Pons (tissue), 1 donor: Measurements from ENCODE around the gene TIGD3.
"Not testable (repeated sequence)": the region's sequence is repeated elsewhere in the genome, so short reads cannot be mapped to it uniquely, and the experiment has no call there.

Source experiments
- DNase-seq: peaks from one replicate; pipeline ENCODE4 v3.0.0-alpha.2; 2016; ENCODE audit warnings: low spot score

TIGD3 gene

DNA sequence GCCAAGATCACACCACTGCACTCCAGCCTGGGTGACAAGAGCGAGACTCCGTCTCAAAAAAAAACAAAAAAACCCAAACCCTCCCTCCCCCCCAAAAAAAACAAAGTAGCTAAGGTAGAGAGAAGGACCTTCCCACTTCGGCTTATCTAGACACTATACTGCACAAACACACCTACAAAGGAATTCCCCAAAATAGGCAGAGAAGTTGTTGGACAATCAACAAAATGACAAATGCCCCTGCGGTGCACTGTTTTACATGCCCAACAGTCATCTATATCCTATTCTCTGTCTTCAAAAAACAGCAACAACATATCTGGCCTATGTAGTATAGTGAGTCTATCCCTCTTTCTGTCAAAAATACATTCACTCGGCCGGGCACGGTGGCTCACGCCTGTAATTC is 27.5 kb upstream of the TIGD3 start:
- no peak for DNase-seq

DNA sequence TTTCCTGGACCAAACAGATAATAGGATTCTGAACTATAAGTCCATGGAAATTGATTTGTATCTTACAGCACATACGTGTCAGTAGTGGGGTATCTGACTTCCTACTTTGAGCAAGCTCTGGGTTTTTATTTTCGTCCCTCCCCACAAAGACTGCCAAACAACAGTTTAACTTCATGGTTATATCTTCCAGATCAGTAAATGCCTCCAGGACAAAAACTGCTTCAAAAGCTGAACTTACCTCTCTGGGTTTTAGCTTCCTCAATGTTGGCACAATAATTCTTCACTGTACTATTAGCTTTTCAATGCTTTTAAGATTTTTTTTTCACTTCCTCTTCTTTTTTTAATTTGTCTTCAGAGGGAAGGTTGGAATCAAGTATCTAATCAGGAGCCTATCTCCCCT is 25.1 kb upstream of the TIGD3 start:
- DNase-seq, result no peak

DNA sequence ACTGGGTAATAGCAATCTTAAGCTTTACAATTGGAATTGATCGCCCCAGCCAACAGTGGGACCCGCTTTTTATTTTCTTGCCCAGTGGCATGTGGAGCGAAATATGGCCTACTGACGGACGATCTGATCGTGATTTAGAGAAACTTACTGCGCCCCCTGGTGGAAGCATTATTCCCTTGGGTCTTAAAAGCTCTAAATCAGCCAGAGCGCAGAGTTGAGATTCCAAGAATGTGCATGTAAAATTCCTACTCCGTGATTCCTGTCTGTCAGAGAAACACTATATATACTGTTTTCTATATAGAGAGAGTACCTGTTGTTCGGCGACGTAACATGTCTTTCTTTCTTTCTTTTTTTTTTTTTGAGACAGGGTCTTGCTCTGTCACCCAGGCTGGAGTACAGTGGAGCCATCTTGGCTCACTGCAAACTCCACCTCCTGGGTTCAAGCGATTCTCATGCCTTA is 24.6 kb upstream of the TIGD3 start:
- DNase-seq, result peak; percentile 96

DNA sequence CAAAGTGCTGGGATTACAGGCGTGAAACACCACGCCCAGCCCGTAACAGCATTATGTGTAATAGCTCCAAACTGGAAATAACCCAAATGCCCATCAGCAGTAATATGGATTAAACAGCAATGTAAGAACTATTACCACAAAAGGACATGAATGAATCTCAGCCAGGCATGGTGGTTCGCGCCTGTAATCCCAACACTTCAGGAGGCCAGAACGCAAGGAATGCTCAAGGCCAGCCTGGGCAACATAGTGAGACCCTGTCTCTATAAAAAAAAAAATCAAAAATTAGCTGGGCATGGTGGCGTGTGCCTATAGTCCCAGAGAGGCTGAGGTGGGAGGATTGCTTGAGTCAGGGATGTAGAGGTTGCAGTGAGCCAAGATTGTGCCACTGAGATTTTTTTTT is 24.0 kb upstream of the TIGD3 start:
- no peak for DNase-seq

DNA sequence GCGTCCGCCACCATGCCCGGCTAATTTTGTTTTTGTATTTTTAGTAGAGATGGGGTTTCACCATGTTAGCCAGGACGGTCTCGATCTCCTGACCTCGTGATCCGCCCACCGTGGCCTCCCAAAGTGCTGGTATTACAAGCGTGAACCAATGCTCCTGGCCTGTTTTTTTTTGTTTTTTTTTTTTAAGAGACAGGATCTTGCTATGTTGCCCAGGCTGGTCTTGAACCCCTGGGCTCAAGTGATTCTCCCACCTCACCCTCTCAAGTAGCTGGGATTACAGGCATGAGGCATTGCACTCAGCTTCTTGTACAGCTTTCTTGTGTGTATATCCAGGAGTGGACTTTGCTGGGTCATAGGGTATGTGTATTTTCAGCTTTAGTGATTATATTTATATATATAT is 22.0 kb upstream of the TIGD3 start:
- DNase-seq, result not testable (repeated sequence)

DNA sequence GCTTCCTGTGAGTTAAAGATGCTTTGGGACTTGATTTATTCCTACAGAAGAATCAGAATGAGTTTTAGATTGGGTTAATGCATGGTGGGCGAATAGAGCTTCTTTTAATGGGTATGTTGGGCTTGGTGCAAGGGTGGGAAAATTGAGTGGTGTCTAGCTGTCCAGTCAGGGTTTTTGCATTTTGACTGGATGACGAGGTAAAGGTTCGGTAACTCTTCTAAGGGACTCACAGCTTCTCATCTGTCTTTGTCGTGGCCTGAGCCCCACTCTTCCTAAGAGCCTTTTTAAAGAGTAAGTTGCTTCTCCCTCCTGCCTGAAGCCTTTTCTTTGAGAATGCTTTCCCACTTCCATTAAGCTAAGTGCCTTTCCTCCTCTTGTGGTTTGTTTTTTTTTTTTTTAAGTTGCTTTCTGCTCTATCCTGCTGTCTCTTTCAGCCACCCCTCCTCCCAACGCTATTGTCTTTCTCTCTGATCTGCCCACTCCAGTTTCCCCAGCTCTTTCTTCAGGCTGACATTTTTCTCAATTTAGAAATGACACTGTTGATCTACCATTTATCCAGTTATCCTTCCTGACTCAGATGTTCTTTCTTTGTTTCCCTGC is 19.8 kb upstream of the TIGD3 start:
- DNase-seq, result peak; percentile 14

DNA sequence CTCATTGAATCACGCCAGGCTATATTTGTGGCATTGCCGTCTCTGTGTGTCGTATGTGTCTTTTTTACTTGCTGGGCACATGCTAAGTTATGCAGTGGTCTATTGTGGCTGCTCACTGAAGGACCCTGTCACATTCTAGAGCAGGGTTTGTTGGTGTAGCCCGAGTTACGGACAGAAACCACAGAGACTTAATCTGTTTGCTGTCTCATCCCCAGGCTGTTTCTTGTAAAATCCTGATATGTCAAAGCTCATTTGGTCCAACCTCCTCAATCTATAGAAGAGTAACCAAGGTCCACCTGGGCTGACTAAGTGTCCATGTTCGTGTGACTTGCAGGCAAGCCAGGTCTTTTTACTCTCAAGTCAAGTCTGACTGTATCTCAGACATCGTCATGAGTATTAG is 15.9 kb upstream of the TIGD3 start:
- no peak for DNase-seq

DNA sequence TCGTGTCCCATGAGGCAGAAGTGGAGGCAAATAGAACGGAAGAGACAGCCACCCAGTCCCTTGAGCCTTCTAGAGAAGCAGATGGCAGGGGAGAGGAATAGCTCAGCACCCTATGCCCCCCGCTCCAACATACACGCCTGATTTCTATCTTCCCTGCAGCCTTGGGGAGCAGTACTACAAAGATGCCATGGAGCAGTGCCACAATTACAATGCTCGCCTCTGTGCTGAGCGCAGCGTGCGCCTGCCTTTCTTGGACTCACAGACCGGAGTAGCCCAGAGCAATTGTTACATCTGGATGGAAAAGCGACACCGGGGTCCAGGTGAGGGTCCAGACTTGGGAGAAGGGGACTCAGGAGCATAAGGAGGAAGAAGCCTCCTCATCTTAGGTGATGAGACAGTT is 14.3 kb upstream of the TIGD3 start:
- DNase-seq, result peak; percentile 72

DNA sequence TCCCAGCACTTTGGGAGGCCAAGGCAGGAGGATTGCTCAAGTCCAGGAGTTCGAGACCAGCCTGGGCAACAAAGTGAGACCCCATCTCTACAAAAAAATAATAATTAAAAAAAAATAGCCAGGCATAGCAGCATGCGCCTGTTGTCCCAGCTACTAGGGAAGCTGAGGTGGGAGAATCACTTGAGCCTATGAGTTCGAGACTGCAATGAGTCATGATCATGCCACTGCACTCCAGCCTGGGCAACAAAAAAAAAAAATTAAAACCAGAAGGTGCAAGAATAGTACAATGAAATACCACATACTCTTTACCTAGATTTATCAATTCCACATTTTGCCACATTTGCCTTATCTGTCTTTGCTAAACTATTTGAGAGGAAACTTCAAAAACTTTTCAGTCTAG is 12.7 kb upstream of the TIGD3 start:
- no peak for DNase-seq

DNA sequence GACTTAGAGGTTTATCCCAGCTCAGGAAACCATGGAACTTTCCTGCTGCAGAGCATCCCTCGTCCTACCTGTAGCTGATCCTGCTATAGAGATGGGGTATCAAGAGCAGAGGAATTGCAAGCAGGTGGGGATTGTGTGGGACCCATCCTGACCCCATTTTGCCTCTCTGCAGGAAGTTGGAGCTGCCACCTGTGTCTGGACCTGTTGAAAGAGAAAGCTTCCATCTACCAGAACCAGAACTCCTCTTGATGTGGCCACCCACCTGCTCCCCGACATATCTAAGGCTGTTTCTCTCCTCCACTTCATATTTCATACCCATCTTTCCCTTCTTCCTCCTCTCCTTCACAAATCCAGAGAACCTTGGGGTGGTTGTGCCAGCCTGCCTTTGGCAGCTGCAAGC is 3.0 kb upstream of the TIGD3 start:
- no peak for DNase-seq

DNA sequence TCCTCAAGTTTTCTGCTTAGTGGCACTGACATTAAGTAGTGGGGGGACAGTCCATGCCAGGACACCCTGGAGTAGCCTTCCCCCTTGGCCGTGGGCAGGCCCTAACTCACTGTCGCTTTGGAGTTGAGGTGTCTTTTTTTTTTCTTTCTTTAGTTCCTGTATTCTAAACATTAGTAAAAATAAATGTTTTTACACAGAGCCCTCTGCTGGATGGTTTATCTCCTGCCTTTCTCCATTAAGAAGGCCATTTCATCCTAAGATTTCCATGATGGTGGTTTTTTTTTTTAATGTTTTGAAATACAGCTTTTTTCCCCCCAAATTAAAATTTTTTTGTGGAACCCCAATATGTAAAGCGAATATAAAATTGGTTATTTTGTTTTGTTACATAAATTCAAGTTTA is 1.8 kb upstream of the TIGD3 start:
- DNase-seq, result peak; percentile 39

DNA sequence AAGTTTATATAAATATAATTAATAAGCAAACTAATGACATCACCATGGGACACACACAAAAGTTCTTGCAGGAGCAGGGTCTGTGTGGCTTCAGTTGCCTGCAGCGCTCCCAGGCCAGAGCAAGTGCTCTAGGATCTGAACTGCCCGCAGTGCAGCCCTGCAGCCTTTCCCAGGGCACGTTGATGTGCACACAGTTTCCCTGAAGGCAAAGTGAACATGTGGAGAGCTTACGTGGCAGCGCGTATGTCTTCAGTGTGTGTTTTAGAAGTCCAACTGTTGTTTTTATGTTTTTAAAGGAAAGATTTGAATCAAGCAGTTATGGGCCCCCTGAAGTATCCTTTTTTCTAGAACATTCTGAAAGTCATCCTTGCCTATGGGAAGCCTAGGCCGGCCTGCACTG is 1.2 kb upstream of the TIGD3 start:
- no peak for DNase-seq

DNA sequence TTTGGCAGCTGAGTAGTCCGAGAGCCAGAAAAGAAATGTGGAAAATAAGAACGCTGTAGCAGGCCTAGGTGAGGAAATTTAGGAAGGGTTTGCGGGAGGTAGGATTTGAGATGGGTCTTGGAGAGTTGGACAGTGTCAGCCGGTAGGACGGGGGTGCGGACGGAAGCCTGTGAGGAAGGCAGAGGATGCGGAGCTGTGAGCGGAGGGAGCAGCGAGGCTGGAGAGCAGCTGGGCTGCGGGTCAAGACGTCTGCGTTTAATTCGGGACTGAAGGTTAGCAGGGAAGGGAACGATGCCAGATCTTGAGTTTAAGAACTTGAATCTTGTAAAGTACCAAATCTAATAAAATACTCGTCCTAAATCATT is 669 bp upstream of the TIGD3 start:
- no peak for DNase-seq

DNA sequence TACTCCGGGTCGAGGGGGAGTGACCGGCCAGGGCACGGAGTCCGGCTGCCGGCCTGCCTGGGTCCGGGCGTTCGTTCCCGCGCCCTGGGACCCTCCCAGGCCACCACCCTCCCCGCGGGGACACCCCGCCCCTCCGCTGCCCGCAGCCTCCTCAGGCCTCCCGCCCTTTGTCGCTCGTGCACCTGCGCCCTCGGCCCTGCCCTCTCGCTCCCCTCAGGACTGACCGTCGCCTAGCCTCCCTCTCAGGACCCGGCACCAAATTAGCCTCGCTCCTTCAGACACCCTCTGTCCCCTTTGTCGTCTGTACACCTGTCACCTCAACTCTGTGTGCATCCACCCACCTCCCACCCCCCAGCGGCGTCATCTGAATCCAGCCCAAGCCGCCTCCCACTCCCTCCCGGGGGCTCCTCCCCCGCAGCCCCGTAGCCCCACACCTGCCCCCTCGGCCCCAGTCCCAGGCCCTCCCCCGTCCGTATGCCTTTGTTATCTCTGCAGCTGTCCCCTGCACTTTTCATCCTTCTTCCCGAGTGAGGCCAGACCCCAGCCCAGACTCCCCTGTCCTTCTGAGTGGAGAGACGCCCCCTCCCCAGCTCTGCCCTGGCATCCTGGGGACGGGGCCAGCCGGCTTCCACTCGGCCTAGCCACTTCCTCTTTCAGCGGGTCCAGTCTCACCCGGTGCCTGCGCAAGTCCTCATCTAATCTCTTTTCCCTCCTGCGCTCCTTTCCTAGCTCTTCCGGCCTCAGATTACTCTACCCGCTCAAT is 643 bp downstream of the TIGD3 start:
- DNase-seq, result no peak

DNA sequence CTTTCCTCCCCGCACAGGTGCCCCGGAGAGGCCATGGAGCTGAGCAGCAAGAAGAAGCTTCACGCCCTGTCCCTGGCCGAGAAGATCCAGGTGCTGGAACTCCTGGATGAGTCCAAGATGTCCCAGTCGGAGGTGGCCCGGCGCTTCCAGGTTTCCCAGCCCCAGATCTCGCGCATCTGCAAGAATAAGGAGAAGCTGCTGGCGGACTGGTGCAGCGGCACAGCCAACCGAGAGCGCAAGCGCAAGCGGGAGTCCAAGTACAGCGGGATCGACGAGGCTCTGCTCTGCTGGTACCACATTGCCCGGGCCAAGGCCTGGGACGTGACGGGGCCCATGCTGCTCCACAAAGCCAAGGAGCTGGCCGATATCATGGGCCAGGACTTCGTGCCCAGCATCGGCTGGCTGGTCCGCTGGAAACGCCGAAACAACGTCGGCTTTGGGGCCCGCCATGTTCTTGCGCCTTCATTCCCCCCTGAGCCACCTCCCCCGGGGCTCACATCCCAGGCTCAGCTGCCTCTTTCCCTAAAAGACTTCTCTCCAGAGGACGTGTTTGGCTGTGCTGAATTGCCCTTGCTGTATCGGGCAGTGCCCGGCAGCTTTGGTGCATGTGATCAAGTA is 1.3 kb downstream of the TIGD3 start:
- no peak for DNase-seq

DNA sequence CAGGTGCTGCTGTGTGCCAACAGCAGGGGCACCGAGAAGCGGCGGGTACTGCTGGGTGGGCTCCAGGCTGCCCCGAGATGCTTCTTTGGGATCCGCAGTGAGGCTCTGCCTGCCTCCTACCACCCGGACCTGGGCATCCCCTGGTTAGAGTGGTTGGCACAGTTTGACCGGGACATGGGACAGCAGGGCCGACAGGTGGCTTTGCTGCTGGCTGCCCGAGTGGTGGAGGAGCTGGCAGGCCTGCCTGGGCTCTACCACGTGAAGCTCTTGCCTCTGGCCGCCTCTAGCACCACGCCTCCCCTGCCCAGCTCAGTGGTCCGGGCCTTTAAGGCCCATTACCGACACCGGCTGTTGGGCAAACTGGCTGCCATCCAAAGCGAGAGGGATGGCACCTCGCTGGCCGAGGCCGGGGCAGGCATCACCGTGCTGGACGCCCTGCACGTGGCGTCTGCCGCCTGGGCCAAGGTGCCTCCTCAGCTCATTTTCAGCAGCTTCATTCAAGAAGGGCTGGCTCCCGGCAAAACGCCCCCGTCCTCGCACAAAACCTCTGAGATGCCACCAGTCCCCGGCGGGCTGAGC is 1.9 kb downstream of the TIGD3 start:
- no peak for DNase-seq

DNA sequence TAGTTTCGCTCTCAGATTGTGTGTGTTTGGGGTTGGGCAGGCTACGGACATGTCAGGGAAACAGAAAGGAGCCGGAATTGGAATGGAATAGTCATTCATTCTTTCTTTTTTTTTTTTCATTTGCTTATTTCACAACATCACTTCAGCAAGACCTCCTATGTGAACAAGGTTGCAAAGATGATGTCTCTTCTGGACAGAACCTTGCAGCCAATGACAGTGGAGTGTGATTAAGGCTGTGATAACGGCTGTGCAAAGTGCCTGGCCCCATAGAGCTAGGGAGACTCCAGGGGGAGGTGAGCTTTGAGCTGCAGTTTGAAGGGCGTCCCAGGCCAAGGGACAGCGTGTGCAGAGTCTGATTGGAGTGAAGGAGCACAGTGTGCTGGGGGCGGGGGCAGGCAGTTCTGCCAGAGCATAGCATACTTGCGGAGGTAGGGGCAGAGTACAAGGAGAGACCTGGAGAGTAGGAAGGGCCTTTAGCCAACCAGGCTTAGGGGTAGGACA is 3.4 kb downstream of the TIGD3 start:
- no peak for DNase-seq

DNA sequence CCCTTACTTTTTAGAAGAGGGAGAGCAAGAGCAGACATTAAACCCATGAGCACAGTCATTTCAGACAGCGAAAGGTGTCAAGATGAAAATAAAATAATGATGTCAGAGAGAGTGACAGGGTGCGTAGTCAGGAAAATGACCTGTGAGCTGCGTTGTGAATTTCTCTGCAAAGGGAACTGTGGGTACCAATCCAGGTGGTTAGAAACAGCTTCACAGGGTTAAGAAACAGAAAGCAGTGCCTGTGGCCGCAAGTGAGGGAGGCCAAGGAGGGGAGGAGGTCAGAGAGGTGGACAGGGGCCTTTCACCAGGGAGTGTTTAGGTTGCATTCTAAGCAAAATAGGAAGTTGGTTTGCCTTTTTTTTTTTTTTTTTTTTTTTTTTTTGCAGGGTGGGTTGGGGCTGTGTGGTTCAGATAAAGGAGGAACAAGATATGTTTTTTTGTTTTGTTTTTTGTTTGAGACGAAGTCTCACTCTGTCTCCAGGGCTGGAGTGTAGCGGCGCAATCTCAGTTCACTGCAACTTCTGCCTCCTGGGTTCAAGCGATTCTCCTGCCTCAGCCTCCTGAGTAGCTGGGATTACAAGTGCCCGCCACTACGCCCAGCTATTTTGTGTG is 7.9 kb downstream of the TIGD3 start:
- DNase-seq, result no peak

DNA sequence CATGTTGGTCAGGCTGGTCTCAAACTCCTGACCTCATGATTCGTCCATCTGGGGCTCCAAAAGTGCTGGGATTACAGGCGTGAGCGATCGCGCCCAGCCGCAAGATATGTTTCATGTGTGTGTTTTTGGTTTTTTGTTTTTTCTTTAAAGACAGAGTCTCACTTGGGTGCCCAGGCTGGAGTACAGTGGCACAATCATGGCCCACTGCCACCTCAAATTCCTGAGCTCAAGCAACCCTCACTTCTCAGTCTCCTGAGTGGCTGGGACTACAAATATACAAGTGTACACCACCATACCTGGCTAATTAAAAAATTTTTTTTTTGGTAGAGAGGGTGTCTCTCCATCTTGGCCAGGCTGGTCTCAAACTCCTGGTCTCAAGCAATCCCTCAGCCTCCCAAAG is 8.4 kb downstream of the TIGD3 start:
- no peak for DNase-seq

DNA sequence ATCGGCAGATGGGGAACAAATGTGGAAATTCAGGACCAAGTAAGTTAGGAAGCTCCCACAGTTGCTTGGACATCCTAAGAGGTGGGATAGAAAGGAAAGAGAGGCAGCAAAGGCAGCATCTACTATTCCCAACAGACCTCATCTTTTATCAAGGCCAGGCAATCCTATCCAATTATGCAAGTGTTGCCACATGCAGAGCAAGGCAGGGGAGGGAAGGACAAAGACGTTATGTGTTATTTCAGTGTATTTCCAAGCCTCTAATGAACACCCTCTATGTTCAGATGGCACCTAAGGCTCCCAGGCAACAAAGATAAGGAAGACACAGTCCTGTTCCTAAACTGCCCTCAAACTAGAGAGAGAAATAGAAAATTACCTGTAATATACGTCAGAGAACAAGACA is 9.2 kb downstream of the TIGD3 start:
- DNase-seq, result no peak

DNA sequence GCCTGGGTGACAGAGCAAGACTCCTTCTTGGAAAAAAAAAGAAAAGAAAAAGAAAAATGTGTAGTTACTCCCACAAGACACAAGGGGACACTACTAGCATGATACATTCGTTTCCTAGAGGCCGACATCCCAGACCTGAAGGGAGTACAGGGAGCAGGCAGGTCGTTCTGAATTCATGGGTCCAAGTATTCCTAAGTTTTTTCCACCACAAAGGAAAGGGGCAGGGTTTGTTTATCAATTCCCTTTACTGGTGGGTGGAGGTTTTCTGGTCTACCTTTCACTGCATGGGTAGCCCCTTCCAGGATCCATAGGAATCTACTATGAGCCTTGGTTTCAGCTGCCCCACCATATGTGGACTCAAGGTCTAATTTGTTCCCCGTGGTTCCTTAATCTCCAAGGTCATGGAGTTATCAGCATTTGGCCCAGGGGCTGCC is 11.8 kb downstream of the TIGD3 start:
- peak; percentile 90 for DNase-seq

DNA sequence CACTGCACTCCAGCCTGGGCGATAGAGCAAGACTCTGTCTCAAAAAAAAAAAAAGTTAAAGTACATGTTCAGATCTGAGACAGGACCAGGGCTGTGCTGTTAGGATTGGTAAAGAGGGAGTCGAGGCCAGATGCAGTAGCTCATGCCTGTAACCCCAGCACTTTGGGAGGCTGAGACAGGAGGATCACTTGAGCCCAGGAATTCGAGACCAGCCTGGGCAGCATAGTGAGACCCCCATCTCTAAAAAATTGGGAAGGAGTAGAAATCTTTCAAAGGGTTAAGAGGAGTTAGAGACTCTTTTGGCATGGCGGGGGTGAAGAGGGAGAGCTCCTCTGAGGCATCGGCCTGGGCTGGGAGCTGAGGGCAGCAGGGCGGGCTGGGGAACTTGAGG is 16.1 kb downstream of the TIGD3 start:
- DNase-seq, result no peak
